ENCODE data around the gene CDC42EP1.
"Not testable (repeated sequence)": the region's sequence is repeated elsewhere in the genome, so short reads cannot be mapped to it uniquely, and the experiment has no call there.

CDC42EP1 gene, protein sequence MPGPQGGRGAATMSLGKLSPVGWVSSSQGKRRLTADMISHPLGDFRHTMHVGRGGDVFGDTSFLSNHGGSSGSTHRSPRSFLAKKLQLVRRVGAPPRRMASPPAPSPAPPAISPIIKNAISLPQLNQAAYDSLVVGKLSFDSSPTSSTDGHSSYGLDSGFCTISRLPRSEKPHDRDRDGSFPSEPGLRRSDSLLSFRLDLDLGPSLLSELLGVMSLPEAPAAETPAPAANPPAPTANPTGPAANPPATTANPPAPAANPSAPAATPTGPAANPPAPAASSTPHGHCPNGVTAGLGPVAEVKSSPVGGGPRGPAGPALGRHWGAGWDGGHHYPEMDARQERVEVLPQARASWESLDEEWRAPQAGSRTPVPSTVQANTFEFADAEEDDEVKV

DNA sequence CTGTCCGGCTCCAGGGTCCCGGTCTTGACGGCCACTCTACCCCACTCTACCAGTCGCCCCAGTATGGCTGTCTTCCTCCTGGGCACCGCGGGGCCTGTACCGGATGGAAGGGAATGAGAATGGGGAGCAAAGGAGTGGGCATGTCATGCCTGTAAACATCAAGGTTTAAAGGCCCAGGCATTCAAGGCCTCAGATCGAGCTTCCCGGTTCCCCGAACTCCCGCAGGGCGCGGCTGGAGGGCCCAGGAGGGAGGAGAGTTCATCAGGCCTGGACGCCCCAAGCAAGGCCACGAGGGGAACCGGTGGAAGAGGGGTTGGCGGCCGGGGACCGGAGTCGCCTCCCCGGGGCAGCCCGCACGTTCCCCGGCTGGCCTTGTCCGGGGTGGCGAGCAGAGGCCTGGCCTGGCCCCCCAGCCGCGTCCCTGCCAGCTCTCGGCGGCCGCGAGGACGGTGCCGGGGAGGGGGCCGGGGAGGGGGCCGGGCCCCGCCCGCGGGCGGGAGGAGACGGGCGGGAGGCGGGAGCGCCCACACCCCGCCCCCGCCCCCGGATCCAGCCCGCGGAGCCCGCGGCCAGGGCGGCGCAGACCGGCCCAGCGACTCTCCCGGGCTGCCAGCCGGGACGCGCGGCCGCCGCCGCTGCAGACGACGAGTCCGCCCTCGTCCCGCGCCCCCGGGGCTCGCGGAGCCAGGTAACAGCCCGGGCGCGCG, at the start of gene CDC42EP1:
CDC42EP1 (plus strand) TSS at position 580 of the 707 bp plus-strand sequence. CDS start 5,870 bp downstream, outside the sequence.
- DNase-seq: no peak

GRCh38 chr22:37511395-37512104, 48.7 kb upstream of the CDC42EP1 start:
- no peak for DNase-seq

GRCh38 chr22:37514526-37515051, 45.7 kb upstream of the CDC42EP1 start:
- DNase-seq: no peak

- no peak for DNase-seq
Observed at GRCh38 chr22:37515901-37516300, 44.4 kb upstream of the CDC42EP1 start.

- no peak for DNase-seq
Observed at GRCh38 chr22:37516456-37516855, 43.8 kb upstream of the CDC42EP1 start.

GRCh38 chr22:37517826-37518450, 42.3 kb upstream of the CDC42EP1 start:
- DNase-seq: no peak

GRCh38 chr22:37518509-37519267, 41.6 kb upstream of the CDC42EP1 start:
- no peak for DNase-seq

DNA sequence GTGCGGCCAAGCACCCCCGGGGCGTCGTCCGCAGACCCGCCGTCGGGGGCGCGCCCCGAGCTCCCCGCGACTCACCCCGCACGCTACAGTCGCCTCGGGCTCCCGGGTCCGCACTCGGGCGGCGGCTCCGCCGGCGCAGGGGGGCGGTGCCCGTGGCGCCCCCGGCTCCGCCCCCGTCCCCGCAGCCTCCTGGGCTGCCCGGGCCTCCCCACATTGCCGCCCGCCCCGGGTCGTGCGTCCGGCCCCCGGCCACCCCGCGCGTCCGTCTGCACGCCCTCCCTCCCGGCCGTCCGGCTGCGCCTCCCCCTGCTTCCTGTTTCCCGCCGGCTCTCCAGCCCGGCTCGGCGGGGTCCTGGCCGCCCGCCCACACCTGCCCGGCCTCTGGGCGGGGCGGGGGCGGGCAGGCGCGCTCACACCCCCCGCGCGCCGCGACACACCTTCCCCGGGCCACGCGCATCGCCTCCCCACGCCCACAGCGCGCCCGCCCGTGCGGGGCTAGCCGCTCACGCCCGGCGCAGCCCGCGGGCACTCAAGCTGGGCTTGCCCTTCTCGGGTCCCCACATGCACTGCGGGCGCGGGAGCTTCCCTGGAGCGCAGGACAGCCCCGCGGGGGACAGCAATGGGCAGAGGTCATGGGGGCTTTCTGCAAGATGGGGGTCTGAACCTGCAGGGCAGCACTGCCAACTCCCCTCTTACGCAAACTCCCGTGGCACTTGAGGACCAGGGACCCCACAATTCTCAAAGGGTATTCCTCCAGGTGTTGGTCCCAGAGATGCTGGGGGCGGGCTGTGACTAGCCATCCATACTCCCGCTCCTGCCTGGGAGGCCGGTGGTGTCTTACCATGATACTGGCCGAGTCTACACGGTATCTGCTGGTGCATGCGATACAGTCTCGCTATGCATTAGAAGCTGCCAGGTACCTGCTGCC, 40.7 kb upstream of the CDC42EP1 start, which contains the start of gene CARD10:
CARD10 (minus strand) TSS at position 148 of the 928 bp plus-strand sequence. CDS start 215 bp downstream, outside the sequence.
- no peak for DNase-seq

GRCh38 chr22:37520776-37521191, 39.5 kb upstream of the CDC42EP1 start:
- no peak for DNase-seq

GRCh38 chr22:37521236-37521739, 39.0 kb upstream of the CDC42EP1 start:
- no peak for DNase-seq

DNA sequence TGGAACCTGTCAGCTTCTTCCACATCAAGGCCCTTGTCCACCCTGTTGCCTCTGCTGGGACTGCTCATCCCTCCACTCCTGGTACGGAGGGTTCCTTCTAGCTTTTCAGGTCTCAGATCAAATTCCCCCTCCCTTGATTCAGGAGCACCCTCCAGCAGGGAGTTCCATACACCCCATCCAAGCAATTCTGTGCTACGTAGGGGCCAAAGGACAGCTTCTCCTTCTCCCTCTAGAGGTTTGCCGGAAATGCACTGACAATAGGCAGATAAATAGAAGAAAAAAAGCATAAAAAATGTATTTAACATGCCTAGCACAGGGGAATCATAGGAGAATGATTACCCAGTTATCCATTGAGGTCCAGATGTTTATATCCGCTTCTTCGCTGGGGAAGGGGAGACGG, 37.8 kb upstream of the CDC42EP1 start:
- DNase-seq: no peak

- no peak for DNase-seq
Observed at GRCh38 chr22:37525073-37525745, 35.1 kb upstream of the CDC42EP1 start.

- no peak for DNase-seq
Observed at GRCh38 chr22:37525746-37526350, 34.4 kb upstream of the CDC42EP1 start.

DNA sequence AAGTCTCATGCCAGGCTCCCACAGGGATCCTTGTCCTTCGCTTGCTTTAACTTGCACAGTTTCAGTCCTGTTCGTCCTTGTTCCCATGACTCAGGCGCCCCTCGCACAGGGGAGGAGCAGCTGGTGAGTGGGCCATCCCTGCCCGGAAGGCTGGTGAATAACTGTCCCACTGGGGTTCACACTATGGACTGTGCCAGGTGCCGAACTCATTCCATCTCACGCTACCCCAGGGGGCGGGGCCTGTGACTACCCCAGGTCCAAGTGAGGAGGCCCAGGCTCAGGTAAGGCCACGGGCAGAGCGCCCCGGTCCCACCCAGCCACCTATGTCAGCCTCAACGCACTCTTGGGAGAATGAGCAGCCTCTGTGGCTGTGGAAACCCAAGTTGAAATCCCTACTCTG, 33.9 kb upstream of the CDC42EP1 start:
- no peak for DNase-seq

DNA sequence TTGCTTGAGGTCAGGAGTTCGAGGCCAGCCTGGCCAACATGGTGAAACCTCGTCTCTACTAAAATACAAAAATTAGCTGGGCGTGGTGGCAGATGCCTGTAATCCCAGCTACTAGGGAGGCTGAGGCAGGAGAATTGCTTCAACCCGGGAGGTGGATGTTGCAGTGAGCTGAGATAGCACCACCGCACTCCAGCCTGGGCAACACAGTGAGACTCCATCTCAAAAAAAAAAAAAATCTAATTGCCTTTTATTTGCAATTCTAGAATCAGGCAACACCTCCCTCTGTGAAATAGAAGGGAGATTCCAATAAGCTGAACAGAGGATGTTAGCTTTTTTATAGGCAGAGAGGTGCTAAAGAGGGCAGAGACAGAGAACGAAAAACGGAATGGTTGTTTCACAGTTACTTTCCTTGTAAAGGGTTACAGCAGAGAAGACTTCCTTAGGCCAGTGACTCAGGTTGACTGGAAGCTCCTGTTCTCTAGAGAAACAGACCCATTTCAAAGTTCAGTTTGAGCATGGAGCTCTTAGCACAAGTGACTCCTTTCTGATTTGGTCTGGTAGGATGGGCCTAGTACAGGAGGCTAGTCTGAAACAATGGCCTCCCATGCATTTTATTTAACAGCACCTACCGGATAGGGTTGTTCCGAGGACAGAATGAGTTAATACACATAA, 33.1 kb upstream of the CDC42EP1 start:
- DNase-seq: not testable (repeated sequence)

- not testable (repeated sequence) for DNase-seq
Observed at GRCh38 chr22:37527952-37528351, 32.3 kb upstream of the CDC42EP1 start.

- DNase-seq: no peak
Observed at GRCh38 chr22:37529652-37530345, 30.5 kb upstream of the CDC42EP1 start.

- no peak for DNase-seq
Observed at GRCh38 chr22:37533995-37534394, 26.3 kb upstream of the CDC42EP1 start.
